Liver (tissue), 3 donors: ENCODE data around the gene HDAC9.

Source experiments
- EGR1 ChIP-seq, 2 donors: IDR thresholded peaks; 2 replicates each; pipeline ENCODE4 v1.6.1; 2016 to 2018; ENCODE audit warnings: antibody characterized with exemption in 2 of 2, low read depth in 2 of 2
- HNF4G ChIP-seq: IDR thresholded peaks from 2 replicates; pipeline ENCODE4 v1.6.1; 2016; ENCODE audit warnings: antibody characterized with exemption
- JUND ChIP-seq, 2 donors: IDR thresholded peaks; 2 replicates each; pipeline ENCODE4 v1.6.1; 2016; ENCODE audit warnings: antibody characterized with exemption in 2 of 2
- NR2F2 ChIP-seq: IDR thresholded peaks from 2 replicates; pipeline ENCODE4 v1.6.1; 2016; ENCODE audit warnings: antibody characterized with exemption
- RAD21 ChIP-seq, 2 donors: IDR thresholded peaks; 2 replicates each; pipeline ENCODE4 v1.6.1; 2016; ENCODE audit warnings: antibody characterized with exemption in 2 of 2, mild to moderate bottlenecking in 2 of 2
- SP1 ChIP-seq: IDR thresholded peaks from 2 replicates; pipeline ENCODE4 v1.6.1; 2018; ENCODE audit warnings: antibody characterized with exemption, mild to moderate bottlenecking
- TAF1 ChIP-seq: conservative IDR thresholded peaks from 2 replicates; pipeline ENCODE4 v1.6.1; 2016; ENCODE audit warnings: antibody characterized with exemption, mild to moderate bottlenecking
- YY1 ChIP-seq: IDR thresholded peaks from 2 replicates; pipeline ENCODE4 v1.6.1; 2016; ENCODE audit warnings: antibody characterized with exemption, mild to moderate bottlenecking
- TF ChIP-seq, protein P1 (sequence below): fragments of 150-350 bp; IDR thresholded peaks from 2 replicates; pipeline ENCODE4 v1.5.1; 2017; ENCODE audit warnings: improper control_type of control experiment, low read depth, low read length; ENCODE audit not compliant: missing input control
- TF ChIP-seq, protein P2 (sequence below): IDR thresholded peaks from 2 replicates; pipeline ENCODE4 v1.6.1; 2016; ENCODE audit warnings: antibody characterized with exemption
- TF ChIP-seq, protein P3 (sequence below): IDR thresholded peaks from 2 replicates; pipeline ENCODE4 v1.6.1; 2016; ENCODE audit warnings: antibody characterized with exemption
- TF ChIP-seq, protein P4 (sequence below): IDR thresholded peaks from 2 replicates; pipeline ENCODE4 v1.6.1; 2016; ENCODE audit warnings: antibody characterized with exemption
- TF ChIP-seq, protein P5 (sequence below): IDR thresholded peaks from 2 replicates; pipeline ENCODE4 v1.6.1; 2016; ENCODE audit warnings: antibody characterized with exemption, mild to moderate bottlenecking
- donor health status: healthy.
- donor health status: healthy.

DNA sequence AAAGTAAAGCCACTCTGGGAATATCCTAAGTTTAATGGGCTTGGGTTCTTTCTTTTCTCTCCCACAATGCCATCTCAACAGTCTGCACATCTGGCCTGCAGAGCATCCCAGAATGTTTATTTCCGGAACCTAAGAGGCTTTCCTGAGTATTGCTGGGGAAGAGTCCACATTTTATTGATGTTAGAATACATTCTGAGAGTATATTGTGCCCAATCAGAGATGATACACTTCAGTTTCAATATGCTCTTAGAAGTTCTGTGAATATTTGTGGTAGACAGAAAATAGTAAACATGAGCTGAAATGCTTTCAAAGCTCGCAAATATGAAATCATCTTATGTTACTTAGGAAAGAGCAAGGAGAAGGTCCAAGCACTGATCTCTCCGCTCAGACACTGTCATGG lies 421.3 kb downstream of the HDAC9 start:
- TF ChIP-seq YY1: no peak
- TF ChIP-seq, protein P1, sequence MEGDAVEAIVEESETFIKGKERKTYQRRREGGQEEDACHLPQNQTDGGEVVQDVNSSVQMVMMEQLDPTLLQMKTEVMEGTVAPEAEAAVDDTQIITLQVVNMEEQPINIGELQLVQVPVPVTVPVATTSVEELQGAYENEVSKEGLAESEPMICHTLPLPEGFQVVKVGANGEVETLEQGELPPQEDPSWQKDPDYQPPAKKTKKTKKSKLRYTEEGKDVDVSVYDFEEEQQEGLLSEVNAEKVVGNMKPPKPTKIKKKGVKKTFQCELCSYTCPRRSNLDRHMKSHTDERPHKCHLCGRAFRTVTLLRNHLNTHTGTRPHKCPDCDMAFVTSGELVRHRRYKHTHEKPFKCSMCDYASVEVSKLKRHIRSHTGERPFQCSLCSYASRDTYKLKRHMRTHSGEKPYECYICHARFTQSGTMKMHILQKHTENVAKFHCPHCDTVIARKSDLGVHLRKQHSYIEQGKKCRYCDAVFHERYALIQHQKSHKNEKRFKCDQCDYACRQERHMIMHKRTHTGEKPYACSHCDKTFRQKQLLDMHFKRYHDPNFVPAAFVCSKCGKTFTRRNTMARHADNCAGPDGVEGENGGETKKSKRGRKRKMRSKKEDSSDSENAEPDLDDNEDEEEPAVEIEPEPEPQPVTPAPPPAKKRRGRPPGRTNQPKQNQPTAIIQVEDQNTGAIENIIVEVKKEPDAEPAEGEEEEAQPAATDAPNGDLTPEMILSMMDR: no peak
- TF ChIP-seq, protein P2, sequence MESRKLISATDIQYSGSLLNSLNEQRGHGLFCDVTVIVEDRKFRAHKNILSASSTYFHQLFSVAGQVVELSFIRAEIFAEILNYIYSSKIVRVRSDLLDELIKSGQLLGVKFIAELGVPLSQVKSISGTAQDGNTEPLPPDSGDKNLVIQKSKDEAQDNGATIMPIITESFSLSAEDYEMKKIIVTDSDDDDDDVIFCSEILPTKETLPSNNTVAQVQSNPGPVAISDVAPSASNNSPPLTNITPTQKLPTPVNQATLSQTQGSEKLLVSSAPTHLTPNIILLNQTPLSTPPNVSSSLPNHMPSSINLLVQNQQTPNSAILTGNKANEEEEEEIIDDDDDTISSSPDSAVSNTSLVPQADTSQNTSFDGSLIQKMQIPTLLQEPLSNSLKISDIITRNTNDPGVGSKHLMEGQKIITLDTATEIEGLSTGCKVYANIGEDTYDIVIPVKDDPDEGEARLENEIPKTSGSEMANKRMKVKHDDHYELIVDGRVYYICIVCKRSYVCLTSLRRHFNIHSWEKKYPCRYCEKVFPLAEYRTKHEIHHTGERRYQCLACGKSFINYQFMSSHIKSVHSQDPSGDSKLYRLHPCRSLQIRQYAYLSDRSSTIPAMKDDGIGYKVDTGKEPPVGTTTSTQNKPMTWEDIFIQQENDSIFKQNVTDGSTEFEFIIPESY: no peak
- no peak for TF ChIP-seq TAF1
- TF ChIP-seq SP1: no peak
- TF ChIP-seq, protein P3, sequence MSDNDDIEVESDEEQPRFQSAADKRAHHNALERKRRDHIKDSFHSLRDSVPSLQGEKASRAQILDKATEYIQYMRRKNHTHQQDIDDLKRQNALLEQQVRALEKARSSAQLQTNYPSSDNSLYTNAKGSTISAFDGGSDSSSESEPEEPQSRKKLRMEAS: no peak
- TF ChIP-seq RAD21 (IDR thresholded peaks at IDR 0.05): no peak
- TF ChIP-seq, protein P4, sequence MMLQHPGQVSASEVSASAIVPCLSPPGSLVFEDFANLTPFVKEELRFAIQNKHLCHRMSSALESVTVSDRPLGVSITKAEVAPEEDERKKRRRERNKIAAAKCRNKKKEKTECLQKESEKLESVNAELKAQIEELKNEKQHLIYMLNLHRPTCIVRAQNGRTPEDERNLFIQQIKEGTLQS: no peak
- TF ChIP-seq, protein P5, sequence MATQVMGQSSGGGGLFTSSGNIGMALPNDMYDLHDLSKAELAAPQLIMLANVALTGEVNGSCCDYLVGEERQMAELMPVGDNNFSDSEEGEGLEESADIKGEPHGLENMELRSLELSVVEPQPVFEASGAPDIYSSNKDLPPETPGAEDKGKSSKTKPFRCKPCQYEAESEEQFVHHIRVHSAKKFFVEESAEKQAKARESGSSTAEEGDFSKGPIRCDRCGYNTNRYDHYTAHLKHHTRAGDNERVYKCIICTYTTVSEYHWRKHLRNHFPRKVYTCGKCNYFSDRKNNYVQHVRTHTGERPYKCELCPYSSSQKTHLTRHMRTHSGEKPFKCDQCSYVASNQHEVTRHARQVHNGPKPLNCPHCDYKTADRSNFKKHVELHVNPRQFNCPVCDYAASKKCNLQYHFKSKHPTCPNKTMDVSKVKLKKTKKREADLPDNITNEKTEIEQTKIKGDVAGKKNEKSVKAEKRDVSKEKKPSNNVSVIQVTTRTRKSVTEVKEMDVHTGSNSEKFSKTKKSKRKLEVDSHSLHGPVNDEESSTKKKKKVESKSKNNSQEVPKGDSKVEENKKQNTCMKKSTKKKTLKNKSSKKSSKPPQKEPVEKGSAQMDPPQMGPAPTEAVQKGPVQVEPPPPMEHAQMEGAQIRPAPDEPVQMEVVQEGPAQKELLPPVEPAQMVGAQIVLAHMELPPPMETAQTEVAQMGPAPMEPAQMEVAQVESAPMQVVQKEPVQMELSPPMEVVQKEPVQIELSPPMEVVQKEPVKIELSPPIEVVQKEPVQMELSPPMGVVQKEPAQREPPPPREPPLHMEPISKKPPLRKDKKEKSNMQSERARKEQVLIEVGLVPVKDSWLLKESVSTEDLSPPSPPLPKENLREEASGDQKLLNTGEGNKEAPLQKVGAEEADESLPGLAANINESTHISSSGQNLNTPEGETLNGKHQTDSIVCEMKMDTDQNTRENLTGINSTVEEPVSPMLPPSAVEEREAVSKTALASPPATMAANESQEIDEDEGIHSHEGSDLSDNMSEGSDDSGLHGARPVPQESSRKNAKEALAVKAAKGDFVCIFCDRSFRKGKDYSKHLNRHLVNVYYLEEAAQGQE: no peak
- no peak for TF ChIP-seq NR2F2
- TF ChIP-seq EGR1 (IDR thresholded peaks at IDR 0.05; ENCODE audit: low read depth in 2 of 2): no peak
- no peak for TF ChIP-seq JUND (IDR thresholded peaks at IDR 0.05)
- no peak for TF ChIP-seq HNF4G
